Activated CD4-positive, alpha-beta T cell treated with anti-CD3 and anti-CD28 coated beads for 36 hours (primary cell): ENCODE data around the gene SPOPL. TPM values are rescaled to one million over a fixed set of nuclear protein-coding genes. Genes with fewer than 3 reads are reported as not detected.

ENCODE experiments used
- ATAC-seq: fragments of 200-7000 bp; cut with Tn5 transposase; one replicate; pipeline ENCODE4 v1.10.0; 2021; ENCODE audit warnings: mild to moderate bottlenecking, moderate library complexity
- CTCF ChIA-PET: fragments of 350-600 bp; sonication (Branson Sonifier 250); formaldehyde crosslinking; loops from one replicate; lab custom pipeline; 2021; ENCODE audit warnings: antibody characterized with exemption; lab: Charles Lee
- POLR2A ChIA-PET: fragments of 350-600 bp; sonication (Branson Sonifier 250); formaldehyde crosslinking; loops from one replicate; lab custom pipeline; 2021; ENCODE audit warnings: antibody characterized with exemption, inconsistent platforms; lab: Charles Lee
- DNase-seq: peaks from one replicate; pipeline ENCODE4 v3.0.0-alpha.2; 2020
- H3K27ac Mint-ChIP-seq: one replicate; pipeline ENCODE4 v1.8.0; 2021; ENCODE audit warnings: mixed read lengths
- H3K27me3 Mint-ChIP-seq: one replicate; pipeline ENCODE4 v1.8.0; 2021; ENCODE audit warnings: mixed read lengths
- H3K36me3 Mint-ChIP-seq: one replicate; pipeline ENCODE4 v1.8.0; 2021; ENCODE audit warnings: low read depth, mixed read lengths
- H3K4me1 Mint-ChIP-seq: one replicate; pipeline ENCODE4 v1.8.0; 2021; ENCODE audit warnings: mixed read lengths
- H3K4me3 Mint-ChIP-seq: one replicate; pipeline ENCODE4 v1.8.0; 2021; ENCODE audit warnings: mild to moderate bottlenecking, moderate library complexity, mixed read lengths
- H3K9me3 Mint-ChIP-seq: one replicate; pipeline ENCODE4 v1.8.0; 2021; ENCODE audit warnings: low read depth, mixed read lengths
- intact Hi-C, 2 experiments: fragments of 100-400 bp; cut with DNase I in 1 of 2; cut with micrococcal nuclease in 1 of 2; formaldehyde crosslinking; loops; one replicate each; pipeline versions ENCODE4 v1.14.2 to v1.15.1; 2022 to 2024; cut with DNase I, micrococcal nuclease
- total RNA-seq, 2 experiments: library from RNA; stranded (reverse); gene quantifications; one replicate each; pipeline ENCODE4 v1.2.3, GENCODE V29; 2021

SPOPL gene
- total RNA-seq, 2 experiments from 2014 or later: 9.4 to 10.8 TPM

DNA sequence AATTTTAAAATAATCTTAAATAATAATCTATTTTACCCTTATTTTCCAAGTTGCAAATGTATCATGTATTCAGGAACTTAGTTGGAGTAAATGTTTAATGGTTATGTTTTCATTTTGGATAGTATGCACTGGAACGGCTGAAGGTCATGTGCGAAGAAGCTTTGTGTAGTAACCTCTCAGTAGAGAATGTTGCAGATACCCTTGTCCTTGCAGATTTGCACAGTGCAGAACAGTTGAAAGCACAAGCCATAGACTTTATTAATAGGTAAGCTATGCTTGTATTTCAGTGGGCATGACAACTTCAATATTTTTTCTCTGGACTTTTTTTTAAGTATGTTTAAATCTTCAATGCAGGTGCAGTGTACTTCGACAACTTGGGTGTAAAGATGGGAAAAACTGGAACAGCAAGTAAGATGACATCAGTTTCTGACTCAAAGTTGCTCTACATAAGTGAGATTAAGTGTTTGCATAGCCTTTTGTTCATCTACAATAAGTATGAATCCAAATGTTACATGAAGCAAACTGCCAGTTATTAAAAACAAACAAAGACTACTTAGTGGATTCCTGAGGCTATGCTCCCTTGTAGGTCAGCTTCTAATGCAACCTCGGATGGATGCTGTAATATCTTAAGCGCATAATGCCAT, 63.1 kb downstream of the SPOPL start:
- Mint-ChIP-seq H3K4me1 (no peaks in the 10 kb centered on the region), H3K9me3 (no peaks in the 10 kb centered on the region), H3K27ac (no peak overlapping the region), H3K27me3 (no peaks in the 10 kb centered on the region), H3K36me3 (peaks cover 31% of the 10 kb centered on the region), H3K4me3 (no peak overlapping the region)
- no peak for DNase-seq
- intact Hi-C loops: no loop called here
- ChIA-PET CTCF (interaction anchor here (1.2 kb wide), 1 partner anchor 12 kb away, joined by 3 read pairs; no protein-coding TSS in a partner anchor), POLR2A (no interaction called here)
- ATAC-seq: no peak

DNA sequence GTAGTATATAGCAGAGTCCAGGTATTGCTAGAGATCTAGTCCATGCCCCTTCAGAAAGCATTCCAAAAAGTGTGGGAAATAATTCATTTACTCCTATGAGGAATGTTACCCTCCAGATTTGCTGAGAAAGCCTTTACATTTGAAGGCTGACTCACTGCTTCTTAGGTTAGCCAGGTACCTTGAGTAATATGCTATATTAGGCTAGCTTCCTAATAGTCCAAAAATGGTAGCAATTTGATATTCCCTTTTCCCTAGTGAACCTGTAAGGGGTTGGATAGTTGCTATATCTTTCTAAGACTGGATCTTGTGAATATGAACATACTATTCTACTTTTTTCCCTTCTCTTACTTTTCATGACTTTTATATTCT, 63.6 kb downstream of the SPOPL start:
- intact Hi-C loops: no loop called here
- CTCF ChIA-PET: no interaction called here
- POLR2A ChIA-PET: no interaction called here
- no peaks in the 10 kb centered on the region for H3K9me3 Mint-ChIP-seq
- H3K27ac Mint-ChIP-seq: no peak overlapping the region
- H3K36me3 Mint-ChIP-seq: peaks cover 32% of the 10 kb centered on the region
- no peaks in the 10 kb centered on the region for H3K27me3 Mint-ChIP-seq
- no peak for DNase-seq
- no peak overlapping the region for H3K4me3 Mint-ChIP-seq
- ATAC-seq: no peak
- no peaks in the 10 kb centered on the region for H3K4me1 Mint-ChIP-seq

DNA sequence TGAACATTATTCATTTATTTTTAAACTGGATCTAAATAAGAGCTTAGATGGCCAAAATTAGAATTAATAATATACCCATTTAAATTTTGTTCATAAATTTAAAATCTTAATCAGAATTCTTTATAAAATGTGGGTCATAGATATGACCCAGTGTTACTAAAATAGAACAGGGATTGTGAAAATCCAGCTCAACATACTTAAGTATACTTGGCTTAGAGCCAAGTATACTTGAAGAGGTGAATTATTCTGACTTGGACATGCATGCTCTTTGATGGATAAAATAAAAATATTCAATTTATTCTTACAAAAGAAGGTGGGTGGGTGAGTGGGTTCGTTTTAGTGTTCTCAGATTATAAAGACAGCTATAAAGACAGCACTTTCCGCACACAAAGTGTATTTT, 70.7 kb downstream of the SPOPL start:
- CTCF ChIA-PET: interaction anchor here (0.7 kb wide), 1 partner anchor 15 kb away, joined by 3 read pairs; no protein-coding TSS in a partner anchor

DNA sequence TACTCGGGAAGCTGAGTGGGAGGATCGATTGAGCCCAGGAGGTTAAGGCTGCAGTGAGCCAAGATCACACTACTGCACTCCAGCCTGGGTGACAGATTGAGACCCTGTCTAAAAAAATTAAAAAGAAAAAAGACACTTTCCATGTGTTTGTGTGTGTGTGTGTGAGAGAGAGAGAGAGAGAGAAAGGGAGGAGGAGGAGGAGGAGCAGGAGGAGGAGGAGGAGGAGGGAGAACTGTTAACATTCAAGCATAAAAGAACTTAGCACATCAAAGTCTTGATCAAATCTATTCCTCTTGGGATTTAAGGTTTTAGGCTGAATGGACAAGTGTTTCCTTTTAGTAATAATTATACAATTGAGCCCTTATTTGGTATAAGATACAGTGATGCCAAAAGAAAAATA, 75.5 kb downstream of the SPOPL start:
- intact Hi-C loops: no loop called here
- Mint-ChIP-seq H3K4me1 (no peaks in the 10 kb centered on the region), H3K27me3 (no peaks in the 10 kb centered on the region), H3K9me3 (peaks cover 9% of the 10 kb centered on the region), H3K36me3 (peaks cover 57% of the 10 kb centered on the region), H3K27ac (no peak overlapping the region), H3K4me3 (no peak overlapping the region)
- ChIA-PET POLR2A (no interaction called here), CTCF (no interaction called here)
- no peak for ATAC-seq
- no peak for DNase-seq

More for the DNA sequence above, 70.7 kb downstream of the SPOPL start:
- intact Hi-C loops: no loop called here
- no peak overlapping the region for H3K4me3 Mint-ChIP-seq
- H3K9me3 Mint-ChIP-seq: no peaks in the 10 kb centered on the region
- H3K27ac Mint-ChIP-seq: no peak overlapping the region
- DNase-seq: no peak
- no peak for ATAC-seq
- H3K27me3 Mint-ChIP-seq: no peaks in the 10 kb centered on the region
- POLR2A ChIA-PET: no interaction called here
- peaks cover 51% of the 10 kb centered on the region for H3K36me3 Mint-ChIP-seq
- H3K4me1 Mint-ChIP-seq: no peaks in the 10 kb centered on the region

DNA sequence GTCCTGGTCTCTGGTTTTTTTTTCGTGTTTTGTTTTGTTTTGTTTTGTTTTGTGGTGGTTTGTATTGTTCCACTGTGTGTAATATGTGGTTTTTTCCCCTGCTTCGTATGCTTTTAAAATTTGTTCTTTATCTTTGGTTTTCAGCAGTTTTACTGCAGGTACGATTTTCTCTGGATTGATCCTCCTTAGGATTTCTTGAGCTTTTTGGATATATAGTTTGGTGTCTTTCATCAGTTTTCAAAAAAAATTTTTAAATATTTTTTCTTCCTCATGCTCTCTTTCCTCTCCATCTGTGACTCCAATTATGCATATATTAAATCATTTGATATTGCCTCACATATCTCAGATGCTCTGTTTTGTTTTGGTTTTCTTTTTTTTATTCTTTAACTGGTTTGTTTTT, 78.0 kb downstream of the SPOPL start:
- intact Hi-C loops: no loop called here
- ATAC-seq (no peak), DNase-seq (no peak)
- H3K4me3 Mint-ChIP-seq: no peak overlapping the region
- peaks cover 9% of the 10 kb centered on the region for H3K9me3 Mint-ChIP-seq
- no peaks in the 10 kb centered on the region for H3K4me1 Mint-ChIP-seq
- H3K27ac Mint-ChIP-seq: no peak overlapping the region
- peaks cover 47% of the 10 kb centered on the region for H3K36me3 Mint-ChIP-seq
- ChIA-PET POLR2A (interaction anchor here (0.6 kb wide), 1 partner anchor 114 kb away, joined by 6 read pairs; no protein-coding TSS in a partner anchor), CTCF (interaction anchor here (1.3 kb wide), 1 partner anchor 19 kb away, joined by 3 read pairs; no protein-coding TSS in a partner anchor)
- no peaks in the 10 kb centered on the region for H3K27me3 Mint-ChIP-seq

DNA sequence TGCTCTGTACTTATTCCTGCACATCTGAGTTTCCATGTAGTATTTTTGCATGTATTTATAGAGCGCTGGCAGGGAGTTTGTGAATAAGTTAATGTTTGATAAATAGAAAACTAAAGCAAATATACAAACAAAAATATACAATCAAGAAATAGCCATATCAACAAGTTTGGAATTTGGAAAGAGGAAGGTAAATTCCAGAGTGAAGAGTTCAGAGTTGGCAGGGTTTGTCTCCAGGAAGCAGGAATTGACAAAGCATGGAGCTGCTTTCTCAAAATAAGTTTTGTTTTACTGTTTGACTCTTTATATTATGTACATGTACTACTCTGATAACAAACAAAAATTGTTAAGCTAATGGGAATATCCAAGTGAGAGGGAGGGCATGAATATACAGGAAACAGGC, 80.3 kb downstream of the SPOPL start:
- ChIA-PET POLR2A (no interaction called here), CTCF (no interaction called here)
- Mint-ChIP-seq H3K27ac (no peak overlapping the region), H3K27me3 (no peaks in the 10 kb centered on the region), H3K9me3 (peaks cover 9% of the 10 kb centered on the region), H3K4me1 (no peaks in the 10 kb centered on the region), H3K36me3 (peaks cover 32% of the 10 kb centered on the region), H3K4me3 (no peak overlapping the region)
- intact Hi-C loops: no loop called here
- no peak for ATAC-seq
- DNase-seq: no peak

DNA sequence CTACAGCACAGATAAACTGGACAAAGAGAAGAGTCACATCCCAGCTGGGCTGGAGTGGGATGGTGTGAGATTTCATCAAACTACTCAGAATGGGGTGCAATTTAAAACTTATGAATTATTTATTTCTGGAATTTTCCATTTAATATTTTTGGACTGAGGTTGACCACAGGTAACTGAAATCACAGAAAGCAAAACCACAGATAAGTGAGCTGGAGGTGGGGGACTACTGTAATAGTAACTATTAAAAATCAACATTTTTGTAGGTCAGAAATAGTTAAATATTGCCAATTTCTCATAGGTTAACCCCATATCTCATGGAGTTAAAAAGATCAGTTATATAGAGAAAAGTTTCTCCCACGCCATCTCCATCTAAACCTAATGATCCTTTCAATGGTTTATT, 88.1 kb downstream of the SPOPL start:
- POLR2A ChIA-PET: interaction anchor here (0.6 kb wide), 1 partner anchor 9 kb away, joined by 3 read pairs; no protein-coding TSS in a partner anchor
- ATAC-seq (no peak), DNase-seq (no peak)
- Mint-ChIP-seq H3K27me3 (no peaks in the 10 kb centered on the region), H3K4me1 (no peaks in the 10 kb centered on the region), H3K27ac (no peak overlapping the region), H3K36me3 (peaks cover 3% of the 10 kb centered on the region), H3K9me3 (no peaks in the 10 kb centered on the region), H3K4me3 (no peak overlapping the region)
- intact Hi-C loops: no loop called here
- CTCF ChIA-PET: no interaction called here

DNA sequence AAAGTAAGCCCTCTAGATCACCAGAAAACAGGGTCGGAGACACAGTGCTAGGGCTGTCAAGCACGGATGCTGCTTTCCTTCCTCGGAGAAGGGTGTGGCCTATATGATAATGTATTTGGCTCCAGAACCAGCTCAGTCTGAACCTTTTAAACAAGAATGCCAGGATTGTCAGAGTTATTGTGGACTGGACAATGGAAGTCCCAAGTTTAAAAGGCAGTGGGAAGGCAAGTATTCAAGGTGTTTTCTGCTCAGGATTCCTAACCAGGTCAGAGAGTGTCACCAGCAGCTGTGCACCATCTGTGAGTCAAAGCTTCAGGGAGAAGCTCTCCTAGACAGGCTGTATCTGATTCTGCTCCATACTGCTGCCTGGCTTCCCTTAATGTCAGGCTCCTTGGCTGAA, 94.8 kb downstream of the SPOPL start:
- Mint-ChIP-seq H3K27ac (no peak overlapping the region), H3K36me3 (peaks cover 4% of the 10 kb centered on the region), H3K4me1 (no peaks in the 10 kb centered on the region), H3K27me3 (no peaks in the 10 kb centered on the region), H3K4me3 (no peak overlapping the region), H3K9me3 (no peaks in the 10 kb centered on the region)
- no peak for ATAC-seq
- intact Hi-C loops: no loop called here
- POLR2A ChIA-PET: no interaction called here
- no peak for DNase-seq
- CTCF ChIA-PET: interaction anchor here (1.4 kb wide), 1 partner anchor 16 kb away, joined by 3 read pairs; no protein-coding TSS in a partner anchor

DNA sequence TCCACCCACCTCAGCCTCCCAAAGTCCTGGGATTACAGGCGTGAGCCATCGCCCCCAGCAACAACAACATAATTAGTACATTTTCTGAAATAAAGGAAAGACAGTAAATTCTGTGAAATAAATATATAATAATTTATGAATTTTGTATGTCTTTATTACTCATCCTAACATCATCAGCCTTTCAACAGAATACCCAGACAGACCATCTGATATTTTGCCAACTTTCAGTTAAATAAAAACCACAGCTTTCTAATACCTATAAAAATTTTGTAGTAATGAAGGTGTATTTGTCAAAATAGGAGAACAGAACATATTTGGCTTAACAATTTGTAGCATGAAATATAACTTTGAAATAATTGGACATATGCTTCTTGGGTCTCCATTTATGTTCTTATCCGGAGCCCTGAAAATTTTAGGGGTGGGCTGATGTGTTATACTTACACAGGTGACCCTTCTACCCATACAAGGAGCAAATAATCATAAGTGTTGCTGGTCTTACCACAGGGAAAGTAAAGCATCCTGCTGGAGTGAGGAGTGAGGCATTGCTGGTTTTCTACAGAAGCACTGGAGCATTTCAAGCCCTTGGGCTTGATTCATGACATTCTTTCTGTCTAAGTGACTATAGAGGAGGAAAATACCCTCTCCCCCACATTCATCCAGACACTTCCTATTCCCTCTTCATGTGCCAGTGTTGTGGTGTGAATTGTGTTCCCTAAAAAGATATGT, 99.3 kb downstream of the SPOPL start:
- no peaks in the 10 kb centered on the region for H3K9me3 Mint-ChIP-seq
- DNase-seq: no peak
- no peak overlapping the region for H3K27ac Mint-ChIP-seq
- ATAC-seq: no peak
- intact Hi-C loops: no loop called here
- CTCF ChIA-PET: interaction anchor here (0.7 kb wide), 1 partner anchor 99 kb away, joined by 3 read pairs; no protein-coding TSS in a partner anchor
- POLR2A ChIA-PET: no interaction called here
- no peak overlapping the region for H3K4me3 Mint-ChIP-seq
- no peaks in the 10 kb centered on the region for H3K27me3 Mint-ChIP-seq
- no peaks in the 10 kb centered on the region for H3K36me3 Mint-ChIP-seq
- H3K4me1 Mint-ChIP-seq: no peaks in the 10 kb centered on the region

DNA sequence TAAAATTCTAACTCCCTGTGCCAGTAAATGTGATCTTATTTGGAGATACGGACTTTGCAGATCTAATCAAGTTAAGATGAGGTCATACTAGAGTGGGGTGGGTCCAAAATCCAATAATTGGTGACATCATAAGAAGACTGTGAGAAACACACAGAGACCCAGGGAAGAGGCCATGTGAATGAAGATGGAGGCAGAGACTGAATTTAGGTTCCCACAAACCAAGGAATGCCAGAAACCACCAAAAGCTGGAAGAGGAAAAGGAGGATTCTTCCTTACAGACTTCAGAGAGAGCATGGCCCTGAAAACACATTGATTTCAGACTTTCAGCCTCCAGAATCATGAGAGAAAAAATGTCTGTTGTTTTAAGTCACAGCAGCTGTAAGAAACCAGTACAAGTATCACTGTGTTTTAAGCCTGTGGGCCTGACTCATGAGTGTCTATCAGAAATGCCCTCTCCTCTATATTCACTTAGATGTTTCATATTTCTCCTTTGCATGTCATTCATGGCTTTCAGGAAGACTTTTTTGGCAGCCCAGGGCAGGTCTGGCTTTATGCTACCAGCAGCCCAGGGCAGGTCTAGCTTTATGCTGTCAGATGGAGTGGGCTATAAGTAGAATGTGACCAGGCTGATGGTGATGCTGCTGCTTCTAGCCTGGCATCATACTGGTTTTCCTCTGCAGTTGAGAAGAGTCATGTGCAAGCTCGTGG, 100.0 kb downstream of the SPOPL start:
- no peak overlapping the region for H3K4me3 Mint-ChIP-seq
- ATAC-seq (no peak), DNase-seq (no peak)
- no peaks in the 10 kb centered on the region for H3K36me3 Mint-ChIP-seq
- CTCF ChIA-PET: no interaction called here
- H3K27ac Mint-ChIP-seq: no peak overlapping the region
- no peaks in the 10 kb centered on the region for H3K4me1 Mint-ChIP-seq
- no peaks in the 10 kb centered on the region for H3K9me3 Mint-ChIP-seq
- intact Hi-C loops: no loop called here
- POLR2A ChIA-PET: no interaction called here
- H3K27me3 Mint-ChIP-seq: no peaks in the 10 kb centered on the region

DNA sequence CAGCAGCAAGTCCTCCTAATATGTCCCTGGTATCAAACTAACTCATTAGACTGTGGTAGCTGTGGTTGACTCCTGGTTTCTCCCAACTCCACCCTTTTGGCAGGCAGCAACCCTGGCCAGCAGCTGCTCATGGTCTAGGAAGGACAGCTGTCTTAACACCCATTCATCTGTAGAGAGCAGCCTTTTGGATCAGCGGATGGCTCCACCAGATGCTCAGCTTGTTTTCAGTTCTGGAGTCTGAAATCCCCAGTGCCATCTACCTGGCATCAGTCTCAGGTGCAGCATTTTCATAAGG, 100.5 kb downstream of the SPOPL start:
- Mint-ChIP-seq H3K4me3 (no peak overlapping the region), H3K27ac (no peak overlapping the region), H3K27me3 (no peaks in the 10 kb centered on the region), H3K9me3 (no peaks in the 10 kb centered on the region), H3K36me3 (no peaks in the 10 kb centered on the region), H3K4me1 (no peaks in the 10 kb centered on the region)
- ChIA-PET POLR2A (no interaction called here), CTCF (no interaction called here)
- intact Hi-C loops: no loop called here
- DNase-seq (no peak), ATAC-seq (no peak)

DNA sequence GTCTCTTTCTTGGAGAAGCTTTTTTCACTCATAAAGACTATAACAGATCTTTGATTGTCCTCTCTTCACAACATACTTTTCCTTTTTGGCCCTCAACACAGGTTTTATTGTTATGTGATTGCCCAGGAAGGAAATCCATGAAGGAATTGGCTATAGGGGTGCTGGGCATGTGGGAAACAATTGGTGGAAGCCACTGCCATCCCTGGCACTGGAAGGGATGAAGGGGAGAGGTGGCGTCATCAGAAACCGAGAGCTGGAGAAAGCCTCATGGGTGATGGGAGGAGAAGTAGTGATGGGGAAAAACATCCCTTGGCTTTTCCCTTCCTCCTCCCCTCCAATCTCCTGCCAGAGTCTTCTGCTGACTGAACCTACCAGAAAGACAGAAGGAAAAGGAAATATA, 106.2 kb downstream of the SPOPL start:
- no peaks in the 10 kb centered on the region for H3K9me3 Mint-ChIP-seq
- no peak overlapping the region for H3K27ac Mint-ChIP-seq
- POLR2A ChIA-PET: no interaction called here
- CTCF ChIA-PET: no interaction called here
- H3K27me3 Mint-ChIP-seq: no peaks in the 10 kb centered on the region
- no peak for DNase-seq
- H3K4me3 Mint-ChIP-seq: no peak overlapping the region
- H3K36me3 Mint-ChIP-seq: no peaks in the 10 kb centered on the region
- intact Hi-C loops: no loop called here
- no peak for ATAC-seq
- H3K4me1 Mint-ChIP-seq: no peaks in the 10 kb centered on the region
